A549 (cell line): ENCODE results near the gene GRIK1. TPM values are rescaled to one million over a fixed set of nuclear protein-coding genes. Genes with fewer than 3 reads are reported as not detected.

Experiments
- ATAC-seq, 2 experiments: fragments of 200-7000 bp in 1 of 2; fragments of >200 bp in 1 of 2; cut with Nextera tagmentation in 1 of 2; cut with Tn5 transposase in 1 of 2; 3 replicates each; pipeline versions ENCODE4 v1.8.0 to v1.9.1; 2018 to 2020; ENCODE audit warnings: mild to moderate bottlenecking in 1 of 2, moderate library complexity in 1 of 2
- CTCF ChIA-PET: fragments of 300-600 bp; sonication (Branson Sonifier 250); formaldehyde crosslinking; extraction: SDS; loops from one replicate; lab custom pipeline; 2021; ENCODE audit warnings: antibody characterized with exemption, inconsistent platforms; lab: Yijun Ruan, JAX
- POLR2A ChIA-PET: fragments of 350-600 bp; formaldehyde crosslinking; extraction: SDS; loops from one replicate; lab custom pipeline; 2021; ENCODE audit warnings: antibody characterized with exemption, inconsistent platforms; lab: Yijun Ruan, JAX
- DNase-seq, 2 experiments: peaks; one replicate each; pipeline versions ENCODE4 v3.0.0 to v3.0.0-alpha.2; 2011 to 2016; ENCODE audit warnings: low read depth in 1 of 2, low spot score in 1 of 2
- FAIRE-seq: peaks from 2 replicates; lab custom pipeline; 2011; peaks lifted over from hg19 to GRCh38; lab: Jason Lieb, UNC
- H3K27ac ChIP-seq, 2 experiments: fragments of >200 bp; sonication (Bioruptor Twin); formaldehyde crosslinking; 3 replicates each; pipeline ENCODE4 v1.5.1; 2016 to 2017
- H3K4me1 ChIP-seq: fragments of >200 bp; sonication (Bioruptor Twin); formaldehyde crosslinking; 3 replicates; pipeline ENCODE4 v1.6.1; 2016
- H3K4me2 ChIP-seq: fragments of >200 bp; sonication (Bioruptor Twin); formaldehyde crosslinking; 3 replicates; pipeline ENCODE4 v1.6.1; 2016
- H3K4me3 ChIP-seq: fragments of >200 bp; sonication (Bioruptor Twin); formaldehyde crosslinking; 3 replicates; pipeline ENCODE4 v1.5.1; 2016
- H3K9me3 ChIP-seq: fragments of >200 bp; sonication (Bioruptor Twin); formaldehyde crosslinking; 3 replicates; pipeline ENCODE4 v1.6.1; 2016
- CBX2 ChIP-seq: fragments of 200-600 bp; sonication (generic); IDR thresholded peaks from 2 replicates; pipeline ENCODE4 v1.6.1; 2016; ENCODE audit warnings: low read depth, mild to moderate bottlenecking, borderline replicate concordance
- CEBPB ChIP-seq, 2 experiments: fragments of >200 bp in 1 of 2; sonication (Bioruptor Twin) in 1 of 2; formaldehyde crosslinking in 1 of 2; IDR thresholded peaks; 2 replicates each; pipeline ENCODE4 v1.6.1; 2012 to 2016
- CHD2 ChIP-seq: fragments of 150-350 bp; IDR thresholded peaks from 2 replicates; pipeline ENCODE4 v1.6.1; 2014; ENCODE audit warnings: low read length; ENCODE audit not compliant: partially characterized antibody
- EHF ChIP-seq: fragments of 250-450 bp; sonication (Bioruptor Pico); IDR thresholded peaks from 2 replicates; pipeline ENCODE4 v1.5.0; 2020; ENCODE audit warnings: mild to moderate bottlenecking
- ELK1 ChIP-seq: fragments of 150-350 bp; IDR thresholded peaks from 2 replicates; pipeline ENCODE4 v1.6.1; 2014; ENCODE audit warnings: low read depth, mild to moderate bottlenecking, low read length
- ESRRA ChIP-seq: fragments of 150-350 bp; IDR thresholded peaks from 2 replicates; pipeline ENCODE4 v1.6.1; 2014; ENCODE audit warnings: mild to moderate bottlenecking, low read length, borderline replicate concordance
- FOSL2 ChIP-seq, 2 experiments: fragments of 450-650 bp in 1 of 2; fragments of >200 bp in 1 of 2; sonication (Bioruptor Twin) in 1 of 2; formaldehyde crosslinking; IDR thresholded peaks; 2 replicates each; pipeline versions ENCODE4 v1.5.0 to v1.6.1; 2016 to 2020; ENCODE audit warnings: mild to moderate bottlenecking in 1 of 2, moderate library complexity in 1 of 2
- FOXS1 ChIP-seq: fragments of 250-450 bp; sonication (Bioruptor Pico); IDR thresholded peaks from 2 replicates; pipeline ENCODE4 v1.5.0; 2020; ENCODE audit warnings: mild to moderate bottlenecking, moderate library complexity
- HEYL ChIP-seq: fragments of 250-450 bp; sonication (Bioruptor Pico); IDR thresholded peaks from 2 replicates; pipeline ENCODE4 v1.8.0; 2021; ENCODE audit warnings: mild to moderate bottlenecking, moderate library complexity
- HOXA7 ChIP-seq: fragments of 250-450 bp; sonication (Bioruptor Pico); IDR thresholded peaks from 2 replicates; pipeline ENCODE4 v1.5.0; 2020; ENCODE audit warnings: mild to moderate bottlenecking, moderate library complexity
- HOXB13 ChIP-seq: fragments of 250-450 bp; sonication (Bioruptor Pico); IDR thresholded peaks from 2 replicates; pipeline ENCODE4 v1.5.0; 2020; ENCODE audit warnings: low read depth, mild to moderate bottlenecking, moderate library complexity
- HOXB5 ChIP-seq: fragments of 250-450 bp; sonication (Bioruptor Pico); IDR thresholded peaks from 2 replicates; pipeline ENCODE4 v1.5.0; 2020; ENCODE audit warnings: mild to moderate bottlenecking, moderate library complexity
- JUNB ChIP-seq: fragments of >200 bp; sonication (Bioruptor Twin); formaldehyde crosslinking; IDR thresholded peaks from 2 replicates; pipeline ENCODE4 v1.6.1; 2016
- KDM5A ChIP-seq: fragments of 200-600 bp; sonication (generic); IDR thresholded peaks from 2 replicates; pipeline ENCODE4 v1.6.1; 2016; ENCODE audit warnings: antibody characterized with exemption, mild to moderate bottlenecking
- MAZ ChIP-seq: fragments of 150-350 bp; IDR thresholded peaks from 2 replicates; pipeline ENCODE4 v1.6.1; 2014; ENCODE audit warnings: antibody characterized with exemption, low read depth, low read length, borderline replicate concordance
- NFE2L2 ChIP-seq: fragments of 150-350 bp; conservative IDR thresholded peaks from 2 replicates; pipeline ENCODE4 v1.6.1; 2014; ENCODE audit warnings: low read length
- PHF8 ChIP-seq: fragments of 200-600 bp; sonication (generic); IDR thresholded peaks from 2 replicates; pipeline ENCODE4 v1.6.1; 2016; ENCODE audit warnings: low read depth, mild to moderate bottlenecking, antibody characterized with exemption, moderate library complexity, borderline replicate concordance
- POLR2A ChIP-seq: IDR thresholded peaks from 2 replicates; pipeline ENCODE4 v1.6.1; 2012; ENCODE audit warnings: mild to moderate bottlenecking, low read length
- RARB ChIP-seq: fragments of 250-450 bp; sonication (Bioruptor Pico); IDR thresholded peaks from 2 replicates; pipeline ENCODE4 v1.8.0; 2021; ENCODE audit warnings: mild to moderate bottlenecking, moderate library complexity
- RCOR1 ChIP-seq: fragments of 150-350 bp; IDR thresholded peaks from 2 replicates; pipeline ENCODE4 v1.6.1; 2014; ENCODE audit warnings: antibody characterized with exemption, low read length, low read depth
- SREBF2 ChIP-seq: fragments of 450-650 bp; IDR thresholded peaks from 2 replicates; pipeline ENCODE4 v1.6.1; 2014; ENCODE audit warnings: mild to moderate bottlenecking, moderate library complexity
- TFCP2L1 ChIP-seq: fragments of 250-450 bp; sonication (Bioruptor Pico); IDR thresholded peaks from 2 replicates; pipeline ENCODE4 v1.5.0; 2021; ENCODE audit warnings: mild to moderate bottlenecking
- ZC3H11A ChIP-seq: fragments of 450-650 bp; IDR thresholded peaks from 2 replicates; pipeline ENCODE4 v1.6.1; 2014; ENCODE audit warnings: antibody characterized with exemption, mild to moderate bottlenecking
- ZSCAN20 ChIP-seq: fragments of 250-450 bp; sonication (Bioruptor Pico); IDR thresholded peaks from 2 replicates; pipeline ENCODE4 v1.8.0; 2022; ENCODE audit warnings: mild to moderate bottlenecking, moderate library complexity
- WGBS: methylation state at CpG from one replicate; pipeline ENCODE4 v1.1.6; 2017; ENCODE audit errors: missing lambda C conversion rate; 5-methylcytosine and 5-hydroxymethylcytosine counted together
- polyA plus RNA-seq, 4 experiments: library from polyadenylated mRNA; depleted of rRNA in 3 of 4; stranded (reverse); fragments of >200 nt; fragmentation: RNase III in 1 of 4; extraction: RNeasy Plus Mini Kit Qiagen cat#74134 plus additional on column Dnase treatment in 1 of 4; gene quantifications; 2 replicates in 3 of 4; 3 replicates in 1 of 4; pipeline ENCODE4 v1.2.3, GENCODE V29; 2011 to 2017
- TF ChIP-seq, protein P1 (sequence below): fragments of >200 bp; sonication (Bioruptor Twin); formaldehyde crosslinking; IDR thresholded peaks from 3 replicates; pipeline ENCODE4 v1.5.1; 2016
- TF ChIP-seq, protein P2 (sequence below): fragments of 250-450 bp; sonication (Bioruptor Pico); IDR thresholded peaks from 2 replicates; pipeline ENCODE4 v1.5.0; 2020; ENCODE audit warnings: low read depth, mild to moderate bottlenecking, moderate library complexity
- TF ChIP-seq, protein P3 (sequence below): fragments of 450-650 bp; IDR thresholded peaks from 2 replicates; pipeline ENCODE4 v1.6.1; 2014; ENCODE audit warnings: antibody characterized with exemption
- TF ChIP-seq, protein P4 (sequence below): IDR thresholded peaks from 2 replicates; pipeline ENCODE4 v1.6.1; 2012

The GRIK1 gene
- polyA plus RNA-seq, 2 of the 4 experiments (the other 2 are of a cell fraction) = not detected

- 3% methylated on average over 6 of the region's 6 CpGs for WGBS
- no peak for ATAC-seq
- Histone ChIP-seq H3K4me3 (no peak overlapping the region), H3K9me3 (no peaks in the 10 kb centered on the region), H3K4me1 (no peaks in the 10 kb centered on the region), H3K4me2 (no peak overlapping the region), H3K27ac (no peak overlapping the region)
- ChIA-PET CTCF (no interaction called here), POLR2A (no interaction called here)
- no peak for TF ChIP-seq ESRRA
- TF ChIP-seq, protein P1, sequence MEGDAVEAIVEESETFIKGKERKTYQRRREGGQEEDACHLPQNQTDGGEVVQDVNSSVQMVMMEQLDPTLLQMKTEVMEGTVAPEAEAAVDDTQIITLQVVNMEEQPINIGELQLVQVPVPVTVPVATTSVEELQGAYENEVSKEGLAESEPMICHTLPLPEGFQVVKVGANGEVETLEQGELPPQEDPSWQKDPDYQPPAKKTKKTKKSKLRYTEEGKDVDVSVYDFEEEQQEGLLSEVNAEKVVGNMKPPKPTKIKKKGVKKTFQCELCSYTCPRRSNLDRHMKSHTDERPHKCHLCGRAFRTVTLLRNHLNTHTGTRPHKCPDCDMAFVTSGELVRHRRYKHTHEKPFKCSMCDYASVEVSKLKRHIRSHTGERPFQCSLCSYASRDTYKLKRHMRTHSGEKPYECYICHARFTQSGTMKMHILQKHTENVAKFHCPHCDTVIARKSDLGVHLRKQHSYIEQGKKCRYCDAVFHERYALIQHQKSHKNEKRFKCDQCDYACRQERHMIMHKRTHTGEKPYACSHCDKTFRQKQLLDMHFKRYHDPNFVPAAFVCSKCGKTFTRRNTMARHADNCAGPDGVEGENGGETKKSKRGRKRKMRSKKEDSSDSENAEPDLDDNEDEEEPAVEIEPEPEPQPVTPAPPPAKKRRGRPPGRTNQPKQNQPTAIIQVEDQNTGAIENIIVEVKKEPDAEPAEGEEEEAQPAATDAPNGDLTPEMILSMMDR = no peak
- FAIRE-seq = no peak
- DNase-seq = no peak
These were observed 565 bp upstream of the GRIK1 start for GRCh38 chr21:29940361-29940760.

GRCh38 chr21:29939104-29939923 is 482 bp downstream of the GRIK1 start:
- ChIA-PET CTCF (interaction anchor here (0.6 to 1.6 kb wide), 2 partner anchors 54 to 210 kb away, joined by 3 to 4 read pairs; no protein-coding TSS in a partner anchor), POLR2A (no interaction called here)
- ATAC-seq = no peak
- H3K27ac ChIP-seq = no peak overlapping the region
- no peak for FAIRE-seq
- no peak for DNase-seq
- TF ChIP-seq, protein P2, sequence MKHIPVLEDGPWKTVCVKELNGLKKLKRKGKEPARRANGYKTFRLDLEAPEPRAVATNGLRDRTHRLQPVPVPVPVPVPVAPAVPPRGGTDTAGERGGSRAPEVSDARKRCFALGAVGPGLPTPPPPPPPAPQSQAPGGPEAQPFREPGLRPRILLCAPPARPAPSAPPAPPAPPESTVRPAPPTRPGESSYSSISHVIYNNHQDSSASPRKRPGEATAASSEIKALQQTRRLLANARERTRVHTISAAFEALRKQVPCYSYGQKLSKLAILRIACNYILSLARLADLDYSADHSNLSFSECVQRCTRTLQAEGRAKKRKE = no peak
- TF ChIP-seq HOXB5 (CRISPR knock-in tag) (no peak), MAZ (no peak), FOSL2 (IDR thresholded peaks at IDR 0.05) (no peak), FOSL2 (CRISPR knock-in tag; IDR thresholded peaks at IDR 0.05) (no peak), SREBF2 (no peak), CBX2 (no peak), ELK1 (no peak), CEBPB (IDR thresholded peaks at IDR 0.05) (no peak), ZC3H11A (no peak), HEYL (no peak), RCOR1 (no peak), CHD2 (no peak)
- H3K4me1 ChIP-seq = no peaks in the 10 kb centered on the region
- 59% methylated on average over 25 of the region's 62 CpGs for WGBS
- no peak overlapping the region for H3K4me2 ChIP-seq
- no peak overlapping the region for H3K4me3 ChIP-seq
- H3K9me3 ChIP-seq = no peaks in the 10 kb centered on the region

GRCh38 chr21:29938776-29939103 is 1.1 kb downstream of the GRIK1 start:
- FAIRE-seq (no peak), DNase-seq (no peak), ATAC-seq (no peak)
- no peaks in the 10 kb centered on the region for H3K9me3 ChIP-seq
- H3K27ac ChIP-seq = no peak overlapping the region
- CTCF ChIA-PET = interaction anchor here (0.6 to 1.6 kb wide), 2 partner anchors 54 to 210 kb away, joined by 3 to 4 read pairs; no protein-coding TSS in a partner anchor
- 16% methylated on average over 2 of the region's 11 CpGs for WGBS
- H3K4me1 ChIP-seq = no peaks in the 10 kb centered on the region
- no peak overlapping the region for H3K4me2 ChIP-seq
- no peak overlapping the region for H3K4me3 ChIP-seq
- POLR2A ChIA-PET = no interaction called here
- TF ChIP-seq JUNB (no peak), TFCP2L1 (CRISPR knock-in tag) (no peak), HOXB13 (CRISPR knock-in tag) (no peak), NFE2L2 (no peak), ZSCAN20 (CRISPR knock-in tag) (no peak), RARB (CRISPR knock-in tag) (no peak), KDM5A (no peak), EHF (CRISPR knock-in tag) (no peak), HOXA7 (CRISPR knock-in tag) (no peak), HOXB5 (CRISPR knock-in tag) (no peak), ELK1 (no peak), PHF8 (no peak), RCOR1 (no peak), HEYL (no peak), POLR2A (no peak), FOXS1 (no peak)
- TF ChIP-seq, protein P3, sequence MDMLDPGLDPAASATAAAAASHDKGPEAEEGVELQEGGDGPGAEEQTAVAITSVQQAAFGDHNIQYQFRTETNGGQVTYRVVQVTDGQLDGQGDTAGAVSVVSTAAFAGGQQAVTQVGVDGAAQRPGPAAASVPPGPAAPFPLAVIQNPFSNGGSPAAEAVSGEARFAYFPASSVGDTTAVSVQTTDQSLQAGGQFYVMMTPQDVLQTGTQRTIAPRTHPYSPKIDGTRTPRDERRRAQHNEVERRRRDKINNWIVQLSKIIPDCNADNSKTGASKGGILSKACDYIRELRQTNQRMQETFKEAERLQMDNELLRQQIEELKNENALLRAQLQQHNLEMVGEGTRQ = no peak
- TF ChIP-seq, protein P4, sequence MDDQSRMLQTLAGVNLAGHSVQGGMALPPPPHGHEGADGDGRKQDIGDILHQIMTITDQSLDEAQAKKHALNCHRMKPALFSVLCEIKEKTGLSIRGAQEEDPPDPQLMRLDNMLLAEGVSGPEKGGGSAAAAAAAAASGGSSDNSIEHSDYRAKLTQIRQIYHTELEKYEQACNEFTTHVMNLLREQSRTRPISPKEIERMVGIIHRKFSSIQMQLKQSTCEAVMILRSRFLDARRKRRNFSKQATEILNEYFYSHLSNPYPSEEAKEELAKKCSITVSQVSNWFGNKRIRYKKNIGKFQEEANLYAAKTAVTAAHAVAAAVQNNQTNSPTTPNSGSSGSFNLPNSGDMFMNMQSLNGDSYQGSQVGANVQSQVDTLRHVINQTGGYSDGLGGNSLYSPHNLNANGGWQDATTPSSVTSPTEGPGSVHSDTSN = no peak
